Endothelial cell of umbilical vein (primary cell): ENCODE results near the gene CDC37L1. TPM values are rescaled to one million over a fixed set of nuclear protein-coding genes. Genes with fewer than 3 reads are reported as not detected.

Source experiments
- BruUV-seq: library from RNA; stranded (reverse); fragments of 400-500 nt; replicated peaks from 2 replicates; lab custom pipeline; 2021; lab: Mats Ljungman, UMichigan
- CTCF ChIA-PET: fragments of 300-600, 350-600 bp; sonication (Branson Sonifier 250); formaldehyde crosslinking; loops from one replicate; lab custom pipeline; 2021; ENCODE audit warnings: antibody characterized with exemption, inconsistent platforms; lab: Charles Lee
- POLR2A ChIA-PET: fragments of 300-600, 350-600 bp; sonication (Branson Sonifier 250); formaldehyde crosslinking; loops from one replicate; lab custom pipeline; 2021; ENCODE audit warnings: antibody characterized with exemption, inconsistent platforms; lab: Charles Lee
- DNase-seq: peaks from one replicate; pipeline ENCODE4 v3.0.0-alpha.2; 2011; ENCODE audit warnings: low read depth, low spot score
- FAIRE-seq: peaks from 2 replicates; lab custom pipeline; 2011; peaks lifted over from hg19 to GRCh38; lab: Jason Lieb, UNC
- H2AFZ ChIP-seq: 2 replicates; pipeline ENCODE4 v1.6.0; 2012; ENCODE audit warnings: low read depth, low read length, control low read depth, inconsistent platforms
- H3K27ac ChIP-seq: 2 replicates; pipeline ENCODE4 v1.5.1; 2011; ENCODE audit warnings: low read depth, mild to moderate bottlenecking, control low read depth, low read length, moderate library complexity; ENCODE audit not compliant: insufficient read depth
- H3K27me3 ChIP-seq, 2 experiments: 2 replicates each; pipeline versions ENCODE4 v1.6.0 to v1.6.1; 2011; ENCODE audit warnings: low read length in 2 of 2, mixed read lengths in 1 of 2; ENCODE audit not compliant: control insufficient read depth in 2 of 2, insufficient read depth in 2 of 2
- H3K36me3 ChIP-seq, 2 experiments: 2 replicates in 1 of 2; 3 replicates in 1 of 2; pipeline ENCODE4 v1.5.1; 2011; ENCODE audit warnings: low read length in 2 of 2, mild to moderate bottlenecking in 1 of 2, moderate library complexity in 1 of 2; ENCODE audit not compliant: control insufficient read depth in 2 of 2, insufficient read depth in 2 of 2; ENCODE audit errors: extremely low read depth in 1 of 2
- H3K4me1 ChIP-seq: 3 replicates; pipeline ENCODE4 v1.5.1; 2011; ENCODE audit warnings: mild to moderate bottlenecking, low read length; ENCODE audit not compliant: control insufficient read depth, insufficient read depth; ENCODE audit errors: extremely low read depth
- H3K4me2 ChIP-seq: 2 replicates; pipeline ENCODE4 v1.6.1; 2011; ENCODE audit warnings: low read length, control low read depth, mixed read lengths; ENCODE audit not compliant: insufficient read depth
- H3K4me3 ChIP-seq, 3 experiments: fragments of 200-600 bp in 1 of 3; sonication (generic), shearing (Covaris generic) in 1 of 3; replicated peaks in 1 of 3; 2 replicates each; pipeline ENCODE4 v1.5.1; 2011 to 2016; ENCODE audit warnings: control low read depth in 3 of 3, low read length in 3 of 3, mild to moderate bottlenecking in 2 of 3, inconsistent platforms in 1 of 3, low read depth in 1 of 3, moderate library complexity in 1 of 3; ENCODE audit not compliant: insufficient read depth in 1 of 3
- H3K79me2 ChIP-seq: 2 replicates; pipeline ENCODE4 v1.6.0; 2012; ENCODE audit warnings: low read length, inconsistent platforms; ENCODE audit not compliant: control insufficient read depth, insufficient read depth
- H3K9ac ChIP-seq: replicated peaks from 2 replicates; pipeline ENCODE3; 2011; ENCODE audit warnings: low read length, control low read depth; ENCODE audit not compliant: insufficient read depth; ENCODE audit errors: extremely low read depth
- H3K9me1 ChIP-seq: replicated peaks from 3 replicates; pipeline ENCODE4 v1.6.0; 2011; ENCODE audit warnings: mild to moderate bottlenecking, low read length; ENCODE audit not compliant: control insufficient read depth, insufficient read depth; ENCODE audit errors: extremely low read depth
- H3K9me3 ChIP-seq: replicated peaks from 2 replicates; pipeline ENCODE4 v1.5.1; 2012; ENCODE audit warnings: low read length, inconsistent platforms; ENCODE audit not compliant: control insufficient read depth, insufficient read depth
- H4K20me1 ChIP-seq: replicated peaks from 2 replicates; pipeline ENCODE3; 2011; ENCODE audit warnings: mild to moderate bottlenecking, low read length; ENCODE audit not compliant: control insufficient read depth, insufficient read depth; ENCODE audit errors: extremely low read depth
- CTCF ChIP-seq, 2 donors: IDR thresholded peaks; 1 replicate in 1 of 2; 2 replicates in 1 of 2; pipeline ENCODE4 v1.5.1; 2011; ENCODE audit warnings: low read length in 2 of 2, mild to moderate bottlenecking in 2 of 2, moderate library complexity in 2 of 2, control low read depth in 1 of 2, inconsistent platforms in 1 of 2, low read depth in 1 of 2; ENCODE audit not compliant: insufficient read depth in 1 of 2; ENCODE audit errors: extremely low read depth in 1 of 2
- EZH2 ChIP-seq: IDR thresholded peaks from 2 replicates; pipeline ENCODE4 v1.6.1; 2012; ENCODE audit warnings: borderline replicate concordance, low read depth, mild to moderate bottlenecking, moderate library complexity, low read length, inconsistent platforms; ENCODE audit not compliant: severe bottlenecking
- FOS ChIP-seq: IDR thresholded peaks from 2 replicates; pipeline ENCODE4 v1.6.1; 2011; ENCODE audit warnings: mild to moderate bottlenecking, low read length, moderate library complexity, borderline replicate concordance; ENCODE audit not compliant: insufficient read depth
- GATA2 ChIP-seq: IDR thresholded peaks from 2 replicates; pipeline ENCODE4 v1.7.0; 2011; ENCODE audit warnings: low read depth, mild to moderate bottlenecking, moderate library complexity, mixed read lengths, low read length; ENCODE audit not compliant: insufficient read length, insufficient read depth
- JUN ChIP-seq: IDR thresholded peaks from 2 replicates; pipeline ENCODE4 v1.6.1; 2011; ENCODE audit warnings: borderline replicate concordance, low read depth; ENCODE audit not compliant: insufficient read length, insufficient read depth
- MAX ChIP-seq: IDR thresholded peaks from 2 replicates; pipeline ENCODE4 v1.6.1; 2011; ENCODE audit not compliant: insufficient read depth, insufficient read length
- MYC ChIP-seq: IDR thresholded peaks from one replicate; pipeline ENCODE4 v1.6.1; 2011; ENCODE audit warnings: mild to moderate bottlenecking, low read depth, low read length
- POLR2A ChIP-seq: IDR thresholded peaks from 2 replicates; pipeline ENCODE4 v1.6.1; 2012; ENCODE audit warnings: low read depth, mild to moderate bottlenecking, control low read depth, low read length
- POLR2AphosphoS5 ChIP-seq: IDR thresholded peaks from 2 replicates; pipeline ENCODE4 v1.6.1; 2012; ENCODE audit warnings: low read depth, mild to moderate bottlenecking, control low read depth, low read length, moderate library complexity; ENCODE audit not compliant: insufficient read depth
- dilution Hi-C: fragments of 300-500 bp; cut with MboI; formaldehyde crosslinking; loops from one replicate; pipeline ENCODE4 v1.15.0; 2019; ENCODE audit warnings: low sequenced_read_pairs; ENCODE audit not compliant: extremely low pct_ligation_motif_present
- intact Hi-C: fragments of 100-400 bp; cut with micrococcal nuclease; formaldehyde crosslinking; loops from one replicate; pipeline ENCODE4 v1.10.0; 2022
- polyA plus RNA-seq, 4 experiments: library from polyadenylated mRNA; depleted of rRNA in 3 of 4; stranded (reverse) in 3 of 4; unstranded in 1 of 4; fragments of >200 nt; gene quantifications; 2 replicates each; pipeline versions ENCODE4 v1.2.1 to v1.2.3, GENCODE V29; 2011 to 2012; ENCODE audit warnings: missing spikeins in 1 of 4
- total RNA-seq: library from RNA; stranded (reverse); gene quantifications from 2 replicates; pipeline ENCODE4 v1.2.3, GENCODE V29; 2021

Gene CDC37L1
- total and polyA plus RNA-seq, 2 donors (not counting 3 experiments of a cell fraction or from before 2014, with no cell fraction given): 2.6 to 6.8 TPM

GRCh38 chr9:4755026-4755609 is 75.7 kb downstream of the CDC37L1 start:
- FAIRE-seq: no peak
- no peaks in the 10 kb centered on the region for H3K79me2 ChIP-seq
- dilution Hi-C loops (no loop called here), intact Hi-C loops (no loop called here)
- no TSS peak for BruUV-seq
- no peak for TF ChIP-seq MYC
- TF ChIP-seq JUN: no peak
- TF ChIP-seq CTCF (IDR thresholded peaks at IDR 0.05; ENCODE audit: extremely low read depth in 1 of 2, insufficient read depth in 1 of 2, low read depth in 1 of 2, low read length in 2 of 2): no peak
- no peak for TF ChIP-seq EZH2
- no peak for TF ChIP-seq POLR2A
- TF ChIP-seq MAX: no peak
- no peak for TF ChIP-seq POLR2AphosphoS5
- TF ChIP-seq FOS: no peak
- no peak for TF ChIP-seq GATA2
- H3K4me1 ChIP-seq: no peaks in the 10 kb centered on the region
- no peak overlapping the region for H3K27ac ChIP-seq
- DNase-seq: no peak
- H3K9ac ChIP-seq: no peak overlapping the region
- H2AFZ ChIP-seq: no peak overlapping the region
- ChIA-PET POLR2A (no interaction called here), CTCF (interaction anchor here (0.8 to 10.1 kb wide), 5 partner anchors 8 to 846 kb away, joined by 3 to 215 read pairs (median 3); partner anchors contain the start of gene JAK2)
- no peaks in the 10 kb centered on the region for H3K36me3 ChIP-seq
- H3K9me3 ChIP-seq: no peaks in the 10 kb centered on the region
- no peak overlapping the region for H3K4me3 ChIP-seq
- H3K4me2 ChIP-seq: no peak overlapping the region
- no peaks in the 10 kb centered on the region for H3K9me1 ChIP-seq
- no peaks in the 10 kb centered on the region for H4K20me1 ChIP-seq
- no peaks in the 10 kb centered on the region for H3K27me3 ChIP-seq
